Neuron (in vitro differentiated cells): ENCODE results near the gene TAX1BP1.
A peak's percentile ranks its signal among the peaks of the same experiment; 100 is the strongest.

Experiments
- H2AFZ ChIP-seq: one replicate; pipeline ENCODE4 v1.6.1; 2013; ENCODE audit warnings: low read depth, mild to moderate bottlenecking, inconsistent platforms, low read length, moderate library complexity
- H3K27me3 ChIP-seq: one replicate; pipeline ENCODE4 v1.6.1; 2013; ENCODE audit warnings: low read length; ENCODE audit not compliant: insufficient read depth
- H3K36me3 ChIP-seq: one replicate; pipeline ENCODE4 v1.6.1; 2013; ENCODE audit warnings: low read length; ENCODE audit not compliant: insufficient read depth
- H3K4me1 ChIP-seq: one replicate; pipeline ENCODE4 v1.6.1; 2013; ENCODE audit warnings: low read length; ENCODE audit not compliant: insufficient read depth
- H3K4me3 ChIP-seq: 2 replicates; pipeline ENCODE4 v1.5.1; 2013; ENCODE audit warnings: mild to moderate bottlenecking, low read length, moderate library complexity
- H3K9me3 ChIP-seq: one replicate; pipeline ENCODE4 v1.6.1; 2013; ENCODE audit warnings: low read length

The TAX1BP1 gene

GRCh38 chr7:27739909-27740448 lies at the start of gene TAX1BP1:
TSS of gene TAX1BP1 (plus strand) at chr7:27740162. CDS start at chr7:27748525, 8,363 bp downstream.
- H3K4me1 ChIP-seq, result peaks cover 8% of the 10 kb centered on the region
- H2AFZ ChIP-seq, result peak within 1 kb of the TSS; percentile 98
- no peaks in the 10 kb centered on the region for H3K9me3 ChIP-seq
- no peaks in the 10 kb centered on the region for H3K27me3 ChIP-seq
- H3K4me3 ChIP-seq, result peak within 1 kb of the TSS; percentile 98
- no peaks in the 10 kb centered on the region for H3K36me3 ChIP-seq

GRCh38 chr7:27690649-27691048 lies 49.3 kb upstream of the TAX1BP1 start:
- Histone ChIP-seq H3K36me3 (no peaks in the 10 kb centered on the region), H2AFZ (no peak overlapping the region), H3K4me1 (no peaks in the 10 kb centered on the region), H3K27me3 (no peaks in the 10 kb centered on the region), H3K9me3 (no peaks in the 10 kb centered on the region), H3K4me3 (no peak overlapping the region)

DNA sequence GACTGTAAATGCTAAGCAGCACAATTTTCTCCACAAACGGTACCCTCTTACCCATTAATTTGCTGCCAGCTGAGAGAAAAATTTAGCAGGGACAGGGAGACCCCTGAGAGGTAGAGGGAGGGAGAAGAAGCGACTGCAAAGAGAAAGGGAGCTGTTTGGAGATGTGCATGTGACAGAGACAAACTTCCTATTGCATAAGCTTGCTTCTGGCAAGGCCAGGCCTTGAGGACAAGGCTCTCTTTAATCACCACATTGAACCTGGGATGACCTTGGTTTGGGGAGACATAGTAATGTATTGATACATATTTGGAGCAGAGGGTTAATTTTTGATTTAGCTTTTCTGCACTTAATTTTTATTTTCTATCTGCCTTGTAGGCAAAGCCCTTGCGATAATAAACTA lies 46.2 kb upstream of the TAX1BP1 start:
- H3K4me1 ChIP-seq, result no peaks in the 10 kb centered on the region
- no peak overlapping the region for H3K4me3 ChIP-seq
- no peaks in the 10 kb centered on the region for H3K9me3 ChIP-seq
- H3K27me3 ChIP-seq, result no peaks in the 10 kb centered on the region
- no peak overlapping the region for H2AFZ ChIP-seq
- H3K36me3 ChIP-seq, result no peaks in the 10 kb centered on the region

DNA sequence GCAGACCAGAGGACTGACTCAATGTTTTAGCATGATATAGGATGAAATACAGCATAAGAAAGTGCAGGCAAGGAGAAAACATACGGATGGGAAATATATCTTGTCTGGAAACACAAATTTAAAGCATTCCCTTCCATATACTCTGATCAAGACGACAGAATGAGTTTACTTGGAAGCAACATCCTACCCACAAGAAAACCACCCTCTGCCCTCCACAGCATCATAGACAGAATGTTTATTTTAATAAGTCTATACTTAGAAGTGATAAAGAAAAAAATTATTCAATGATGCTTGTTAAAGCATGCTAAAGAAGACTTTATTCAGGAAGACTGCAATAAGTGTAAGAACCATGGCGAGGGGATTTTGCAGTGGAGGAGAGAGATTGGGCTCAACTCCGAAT lies 44.9 kb upstream of the TAX1BP1 start:
- no peak overlapping the region for H3K4me3 ChIP-seq
- no peaks in the 10 kb centered on the region for H3K9me3 ChIP-seq
- H3K4me1 ChIP-seq, result no peaks in the 10 kb centered on the region
- H3K36me3 ChIP-seq, result no peaks in the 10 kb centered on the region
- H2AFZ ChIP-seq, result no peak overlapping the region
- no peaks in the 10 kb centered on the region for H3K27me3 ChIP-seq

- H3K27me3 ChIP-seq, result no peaks in the 10 kb centered on the region
These were observed 42.0 kb upstream of the TAX1BP1 start for GRCh38 chr7:27697861-27698430.

DNA sequence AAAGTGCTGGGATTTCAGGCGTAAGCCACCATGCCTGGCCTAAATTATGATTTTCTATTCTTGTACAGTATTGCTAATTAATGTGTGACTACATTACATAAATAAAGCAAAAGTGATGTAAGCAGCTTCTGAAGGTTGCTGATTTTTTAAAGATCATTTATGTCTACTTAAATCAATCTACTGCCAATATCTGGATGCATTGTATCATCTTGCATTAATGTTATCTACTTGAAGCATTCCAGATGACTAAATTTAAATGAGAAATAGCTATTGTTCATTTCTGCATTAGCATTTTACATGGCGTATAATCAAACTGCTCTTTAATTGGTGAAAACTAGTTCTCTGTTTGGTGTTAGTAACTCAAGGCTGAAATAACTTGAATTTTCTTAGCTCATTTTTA lies 40.2 kb upstream of the TAX1BP1 start:
- no peak overlapping the region for H2AFZ ChIP-seq
- H3K36me3 ChIP-seq, result no peaks in the 10 kb centered on the region
- H3K4me1 ChIP-seq, result no peaks in the 10 kb centered on the region
- H3K9me3 ChIP-seq, result no peaks in the 10 kb centered on the region
- H3K27me3 ChIP-seq, result no peaks in the 10 kb centered on the region
- H3K4me3 ChIP-seq, result no peak overlapping the region

More at GRCh38 chr7:27697861-27698430, 42.0 kb upstream of the TAX1BP1 start:
- H3K4me1 ChIP-seq, result no peaks in the 10 kb centered on the region
- no peaks in the 10 kb centered on the region for H3K9me3 ChIP-seq
- H2AFZ ChIP-seq, result no peak overlapping the region
- H3K36me3 ChIP-seq, result no peaks in the 10 kb centered on the region
- H3K4me3 ChIP-seq, result no peak overlapping the region

DNA sequence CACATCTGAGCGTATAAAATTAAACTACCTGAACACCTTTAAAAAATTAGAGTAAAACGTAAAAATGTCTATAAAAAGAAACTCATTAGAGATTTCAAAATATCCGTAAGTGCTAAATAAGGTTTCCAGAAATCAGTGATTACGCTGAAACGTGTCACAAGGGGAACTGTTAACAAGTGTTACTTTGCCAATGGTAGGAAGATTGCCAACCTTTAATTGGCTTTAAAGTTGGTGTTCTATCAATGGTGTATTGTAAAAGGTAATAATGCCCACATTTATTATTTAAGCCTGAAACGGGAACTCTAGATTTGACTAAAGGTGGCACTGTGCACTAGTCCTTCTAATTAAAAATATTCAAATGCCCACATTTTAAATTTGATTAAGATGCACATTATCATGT lies 39.5 kb upstream of the TAX1BP1 start:
- H2AFZ ChIP-seq, result no peak overlapping the region
- H3K4me3 ChIP-seq, result no peak overlapping the region
- H3K9me3 ChIP-seq, result no peaks in the 10 kb centered on the region
- H3K4me1 ChIP-seq, result no peaks in the 10 kb centered on the region
- H3K27me3 ChIP-seq, result no peaks in the 10 kb centered on the region
- no peaks in the 10 kb centered on the region for H3K36me3 ChIP-seq

DNA sequence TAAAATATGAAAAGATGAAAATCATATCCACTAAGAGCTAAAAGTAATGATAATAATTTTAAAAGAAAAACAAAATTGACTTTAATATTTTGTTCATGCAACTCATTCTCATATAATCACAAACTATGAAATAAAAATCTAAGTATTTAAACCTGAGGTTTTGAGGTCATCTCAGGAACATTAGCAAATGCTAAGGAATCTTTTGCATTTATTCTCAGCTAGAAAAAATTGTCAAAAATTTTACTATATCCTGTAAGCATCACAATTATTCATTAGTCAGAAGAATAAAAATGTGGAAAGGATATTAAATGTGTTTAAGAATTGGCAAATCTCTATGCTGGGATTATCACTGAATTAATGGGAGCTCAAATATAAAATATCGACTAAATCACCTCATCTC lies 36.8 kb upstream of the TAX1BP1 start:
- Histone ChIP-seq H3K9me3 (no peaks in the 10 kb centered on the region), H2AFZ (no peak overlapping the region), H3K4me1 (no peaks in the 10 kb centered on the region), H3K36me3 (no peaks in the 10 kb centered on the region), H3K27me3 (no peaks in the 10 kb centered on the region), H3K4me3 (no peak overlapping the region)

DNA sequence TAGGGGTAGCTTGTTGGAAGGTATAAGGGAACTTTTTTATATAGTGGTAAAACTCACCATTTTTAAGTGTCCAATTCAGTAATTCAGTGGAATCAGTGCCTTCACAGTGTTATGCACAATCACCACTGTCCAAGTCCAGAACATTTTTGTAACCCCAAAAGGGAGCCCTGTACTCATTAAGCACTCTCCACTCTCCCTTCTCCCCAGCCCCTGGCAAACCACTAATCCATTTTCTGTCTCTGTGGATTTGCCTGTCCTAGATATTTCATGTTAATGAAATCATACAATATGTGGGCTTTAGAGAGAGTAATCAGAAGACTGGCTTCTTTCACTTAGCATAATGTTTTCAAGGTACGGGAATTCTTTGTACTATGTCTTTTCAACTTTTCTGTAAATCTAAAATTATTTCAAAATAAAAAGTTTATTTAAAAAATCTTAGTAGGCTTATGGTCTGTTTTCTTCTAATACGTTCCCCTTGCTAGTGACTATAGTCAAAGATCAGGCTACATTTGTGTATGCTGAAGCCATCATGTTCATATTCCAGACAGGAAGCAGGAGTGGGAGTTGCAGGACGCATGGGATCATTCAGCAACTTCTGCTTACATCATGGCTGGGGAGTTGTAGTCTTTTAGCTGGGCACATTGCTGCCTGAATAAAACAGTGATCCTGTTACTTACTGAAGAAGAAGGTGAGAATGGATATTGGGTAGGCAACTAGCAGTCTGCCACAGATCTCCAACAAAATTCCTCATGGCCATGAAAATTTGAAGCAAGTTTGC lies 35.4 kb upstream of the TAX1BP1 start:
- Histone ChIP-seq H3K27me3 (no peaks in the 10 kb centered on the region), H3K36me3 (no peaks in the 10 kb centered on the region), H3K9me3 (no peaks in the 10 kb centered on the region), H3K4me1 (no peaks in the 10 kb centered on the region), H3K4me3 (no peak overlapping the region), H2AFZ (no peak overlapping the region)

- no peaks in the 10 kb centered on the region for H3K9me3 ChIP-seq
- no peak overlapping the region for H2AFZ ChIP-seq
- no peak overlapping the region for H3K4me3 ChIP-seq
- no peaks in the 10 kb centered on the region for H3K4me1 ChIP-seq
- no peaks in the 10 kb centered on the region for H3K27me3 ChIP-seq
- H3K36me3 ChIP-seq, result no peaks in the 10 kb centered on the region
These were observed 34.8 kb upstream of the TAX1BP1 start for GRCh38 chr7:27705200-27705594.

GRCh38 chr7:27708485-27708884 lies 31.5 kb upstream of the TAX1BP1 start:
- no peaks in the 10 kb centered on the region for H3K27me3 ChIP-seq

GRCh38 chr7:27709137-27710075 lies 30.6 kb upstream of the TAX1BP1 start:
- H3K27me3 ChIP-seq, result no peaks in the 10 kb centered on the region
- no peak overlapping the region for H2AFZ ChIP-seq
- no peaks in the 10 kb centered on the region for H3K4me1 ChIP-seq
- H3K4me3 ChIP-seq, result no peak overlapping the region
- peaks cover 2% of the 10 kb centered on the region for H3K9me3 ChIP-seq
- no peaks in the 10 kb centered on the region for H3K36me3 ChIP-seq

More at GRCh38 chr7:27708485-27708884, 31.5 kb upstream of the TAX1BP1 start:
- H3K4me1 ChIP-seq, result no peaks in the 10 kb centered on the region
- no peaks in the 10 kb centered on the region for H3K36me3 ChIP-seq
- no peak overlapping the region for H2AFZ ChIP-seq
- H3K4me3 ChIP-seq, result no peak overlapping the region
- no peaks in the 10 kb centered on the region for H3K9me3 ChIP-seq

DNA sequence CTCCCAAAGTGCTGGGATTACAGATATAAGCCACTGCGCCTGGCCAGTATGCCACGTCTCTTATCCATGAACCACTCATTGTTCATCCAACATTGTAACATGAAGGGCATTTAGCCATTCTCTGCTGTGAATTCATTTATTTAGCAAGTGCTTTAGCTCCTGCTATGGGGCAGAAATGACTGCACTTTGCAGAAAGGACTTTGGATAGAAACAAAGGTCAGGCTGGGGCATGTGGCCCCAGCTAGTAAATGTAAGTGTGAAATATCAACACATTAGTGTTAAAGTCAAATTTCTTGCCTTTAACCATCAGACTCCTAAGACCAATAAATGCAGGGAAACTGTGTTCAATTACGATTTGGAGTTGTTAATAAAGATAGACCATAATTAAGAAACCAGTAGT lies 27.7 kb upstream of the TAX1BP1 start:
- Histone ChIP-seq H3K36me3 (no peaks in the 10 kb centered on the region), H2AFZ (no peak overlapping the region), H3K9me3 (peaks cover 2% of the 10 kb centered on the region), H3K4me1 (no peaks in the 10 kb centered on the region), H3K4me3 (no peak overlapping the region), H3K27me3 (no peaks in the 10 kb centered on the region)
